ENCODE measurements around the gene RNU6-9.

RNU6-9 gene

DNA sequence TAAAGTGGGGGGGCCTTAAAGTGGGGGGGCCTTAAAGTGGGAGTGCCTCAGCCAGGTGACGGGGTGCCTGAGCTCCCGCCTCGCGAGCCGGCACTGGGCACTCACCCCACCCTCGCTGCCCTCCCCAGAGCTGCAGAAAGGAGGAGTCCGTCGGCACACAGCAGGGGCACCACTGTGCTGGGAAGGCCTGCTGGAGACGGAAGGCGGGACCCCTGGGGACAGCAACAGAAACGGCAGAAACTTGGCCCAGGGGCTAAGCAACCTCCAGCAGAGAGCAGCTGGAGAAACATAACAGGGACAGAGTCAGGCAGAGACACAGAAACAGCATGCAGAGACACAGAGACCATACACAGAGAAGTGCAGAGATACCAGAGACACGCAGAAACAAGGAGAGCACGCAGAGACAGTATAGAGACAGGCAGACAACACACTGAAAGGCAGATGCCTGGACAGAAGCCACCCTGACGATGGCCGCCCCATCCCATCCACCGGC, 25.9 kb upstream of the RNU6-9 start (continued):
- TF ChIP-seq ZEB2 (tag by site-specific recombination; IDR thresholded peaks at IDR 0.05) (no peak), ZFP37 (tag by site-specific recombination; IDR thresholded peaks at IDR 0.05) (no peak), KLF7 (tag by site-specific recombination; IDR thresholded peaks at IDR 0.05; ENCODE audit: borderline replicate concordance) (no peak), ZBTB7A (tag by site-specific recombination; IDR thresholded peaks at IDR 0.05; ENCODE audit: low read depth) (0 out of 2 replicates have a peak, but pooled peaks have one; percentile 58), ZNF777 (tag by site-specific recombination; IDR thresholded peaks at IDR 0.05; ENCODE audit: borderline replicate concordance) (no peak), GLIS1 (tag by site-specific recombination; IDR thresholded peaks at IDR 0.05) (peak; percentile 98), SP7 (tag by site-specific recombination; IDR thresholded peaks at IDR 0.05) (peak; percentile 47; the same call in 1 of the 2 replicates), SP2 (tag by site-specific recombination; IDR thresholded peaks at IDR 0.05) (peak; percentile 20; the same call in 1 of the 2 replicates), ZNF600 (tag by site-specific recombination; IDR thresholded peaks at IDR 0.05) (peak; percentile 74; the same call in 1 of the 2 replicates), ZNF658 (tag by site-specific recombination; IDR thresholded peaks at IDR 0.05) (no peak), BCL11A (tag by site-specific recombination; IDR thresholded peaks at IDR 0.05; ENCODE audit: low read depth) (no peak), ZIC2 (tag by site-specific recombination; IDR thresholded peaks at IDR 0.05) (peak; percentile 100), ZNF423 (tag by site-specific recombination; IDR thresholded peaks at IDR 0.05) (peak; percentile 79; the same call in 1 of the 2 replicates), HOXA7 (CRISPR knock-in tag; IDR thresholded peaks at IDR 0.05; ENCODE audit: borderline replicate concordance) (no peak), PRDM6 (tag by site-specific recombination; IDR thresholded peaks at IDR 0.05) (no peak), ZBTB20 (tag by site-specific recombination; IDR thresholded peaks at IDR 0.05) (no peak), TCF7L2 (IDR thresholded peaks at IDR 0.05; ENCODE audit: borderline replicate concordance, low read depth, low read length) (no peak), ZNF624 (tag by site-specific recombination; IDR thresholded peaks at IDR 0.05) (no peak), ZNF830 (tag by site-specific recombination; IDR thresholded peaks at IDR 0.05; ENCODE audit: low read depth) (no peak), ZBTB10 (tag by site-specific recombination; IDR thresholded peaks at IDR 0.05) (0 out of 2 replicates have a peak, but pooled peaks have one; percentile 21), PATZ1 (tag by site-specific recombination; IDR thresholded peaks at IDR 0.05) (peak; percentile 73)
- TF ChIP-seq, protein P1, sequence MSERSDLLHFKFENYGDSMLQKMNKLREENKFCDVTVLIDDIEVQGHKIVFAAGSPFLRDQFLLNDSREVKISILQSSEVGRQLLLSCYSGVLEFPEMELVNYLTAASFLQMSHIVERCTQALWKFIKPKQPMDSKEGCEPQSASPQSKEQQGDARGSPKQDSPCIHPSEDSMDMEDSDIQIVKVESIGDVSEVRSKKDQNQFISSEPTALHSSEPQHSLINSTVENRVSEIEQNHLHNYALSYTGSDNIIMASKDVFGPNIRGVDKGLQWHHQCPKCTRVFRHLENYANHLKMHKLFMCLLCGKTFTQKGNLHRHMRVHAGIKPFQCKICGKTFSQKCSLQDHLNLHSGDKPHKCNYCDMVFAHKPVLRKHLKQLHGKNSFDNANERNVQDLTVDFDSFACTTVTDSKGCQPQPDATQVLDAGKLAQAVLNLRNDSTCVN (tag by site-specific recombination; optimal IDR thresholded peaks at IDR 0.05), result no peak
- TF ChIP-seq, protein P2, sequence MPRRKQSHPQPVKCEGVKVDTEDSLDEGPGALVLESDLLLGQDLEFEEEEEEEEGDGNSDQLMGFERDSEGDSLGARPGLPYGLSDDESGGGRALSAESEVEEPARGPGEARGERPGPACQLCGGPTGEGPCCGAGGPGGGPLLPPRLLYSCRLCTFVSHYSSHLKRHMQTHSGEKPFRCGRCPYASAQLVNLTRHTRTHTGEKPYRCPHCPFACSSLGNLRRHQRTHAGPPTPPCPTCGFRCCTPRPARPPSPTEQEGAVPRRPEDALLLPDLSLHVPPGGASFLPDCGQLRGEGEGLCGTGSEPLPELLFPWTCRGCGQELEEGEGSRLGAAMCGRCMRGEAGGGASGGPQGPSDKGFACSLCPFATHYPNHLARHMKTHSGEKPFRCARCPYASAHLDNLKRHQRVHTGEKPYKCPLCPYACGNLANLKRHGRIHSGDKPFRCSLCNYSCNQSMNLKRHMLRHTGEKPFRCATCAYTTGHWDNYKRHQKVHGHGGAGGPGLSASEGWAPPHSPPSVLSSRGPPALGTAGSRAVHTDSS (tag by site-specific recombination; IDR thresholded peaks at IDR 0.05), result no peak
- TF ChIP-seq, protein P3, sequence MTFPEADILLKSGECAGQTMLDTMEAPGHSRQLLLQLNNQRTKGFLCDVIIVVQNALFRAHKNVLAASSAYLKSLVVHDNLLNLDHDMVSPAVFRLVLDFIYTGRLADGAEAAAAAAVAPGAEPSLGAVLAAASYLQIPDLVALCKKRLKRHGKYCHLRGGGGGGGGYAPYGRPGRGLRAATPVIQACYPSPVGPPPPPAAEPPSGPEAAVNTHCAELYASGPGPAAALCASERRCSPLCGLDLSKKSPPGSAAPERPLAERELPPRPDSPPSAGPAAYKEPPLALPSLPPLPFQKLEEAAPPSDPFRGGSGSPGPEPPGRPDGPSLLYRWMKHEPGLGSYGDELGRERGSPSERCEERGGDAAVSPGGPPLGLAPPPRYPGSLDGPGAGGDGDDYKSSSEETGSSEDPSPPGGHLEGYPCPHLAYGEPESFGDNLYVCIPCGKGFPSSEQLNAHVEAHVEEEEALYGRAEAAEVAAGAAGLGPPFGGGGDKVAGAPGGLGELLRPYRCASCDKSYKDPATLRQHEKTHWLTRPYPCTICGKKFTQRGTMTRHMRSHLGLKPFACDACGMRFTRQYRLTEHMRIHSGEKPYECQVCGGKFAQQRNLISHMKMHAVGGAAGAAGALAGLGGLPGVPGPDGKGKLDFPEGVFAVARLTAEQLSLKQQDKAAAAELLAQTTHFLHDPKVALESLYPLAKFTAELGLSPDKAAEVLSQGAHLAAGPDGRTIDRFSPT (tag by site-specific recombination; IDR thresholded peaks at IDR 0.05), result peak; percentile 60; the same call in 1 of the 2 replicates
- TF ChIP-seq, protein P4, sequence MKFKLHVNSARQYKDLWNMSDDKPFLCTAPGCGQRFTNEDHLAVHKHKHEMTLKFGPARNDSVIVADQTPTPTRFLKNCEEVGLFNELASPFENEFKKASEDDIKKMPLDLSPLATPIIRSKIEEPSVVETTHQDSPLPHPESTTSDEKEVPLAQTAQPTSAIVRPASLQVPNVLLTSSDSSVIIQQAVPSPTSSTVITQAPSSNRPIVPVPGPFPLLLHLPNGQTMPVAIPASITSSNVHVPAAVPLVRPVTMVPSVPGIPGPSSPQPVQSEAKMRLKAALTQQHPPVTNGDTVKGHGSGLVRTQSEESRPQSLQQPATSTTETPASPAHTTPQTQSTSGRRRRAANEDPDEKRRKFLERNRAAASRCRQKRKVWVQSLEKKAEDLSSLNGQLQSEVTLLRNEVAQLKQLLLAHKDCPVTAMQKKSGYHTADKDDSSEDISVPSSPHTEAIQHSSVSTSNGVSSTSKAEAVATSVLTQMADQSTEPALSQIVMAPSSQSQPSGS (tag by site-specific recombination; IDR thresholded peaks at IDR 0.05; ENCODE audit: low read depth), result no peak
- TF ChIP-seq, protein P5, sequence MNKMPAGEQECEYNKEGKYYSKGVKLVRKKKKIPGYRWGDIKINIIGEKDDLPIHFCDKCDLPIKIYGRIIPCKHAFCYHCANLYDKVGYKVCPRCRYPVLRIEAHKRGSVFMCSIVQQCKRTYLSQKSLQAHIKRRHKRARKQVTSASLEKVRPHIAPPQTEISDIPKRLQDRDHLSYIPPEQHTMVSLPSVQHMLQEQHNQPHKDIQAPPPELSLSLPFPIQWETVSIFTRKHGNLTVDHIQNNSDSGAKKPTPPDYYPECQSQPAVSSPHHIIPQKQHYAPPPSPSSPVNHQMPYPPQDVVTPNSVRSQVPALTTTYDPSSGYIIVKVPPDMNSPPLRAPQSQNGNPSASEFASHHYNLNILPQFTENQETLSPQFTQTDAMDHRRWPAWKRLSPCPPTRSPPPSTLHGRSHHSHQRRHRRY (tag by site-specific recombination; IDR thresholded peaks at IDR 0.05), result no peak
